Thyroid gland (tissue), 4 donors: Measurements from ENCODE around the gene ARHGAP4. TPM values are rescaled to one million over a fixed set of nuclear protein-coding genes. Genes with fewer than 3 reads are reported as not detected.

ENCODE experiments used
- DNase-seq, 2 donors: peaks; one replicate each; pipeline ENCODE4 v3.0.0-alpha.2; 2019
- H3K27ac ChIP-seq, 3 donors: fragments of 200-600 bp; sonication (generic); 1 replicate in 2 of 3; 2 replicates in 1 of 3; pipeline ENCODE4 v1.5.1; 2016 to 2019; ENCODE audit warnings: mild to moderate bottlenecking in 1 of 3, moderate library complexity in 1 of 3
- H3K27me3 ChIP-seq: fragments of 200-600 bp; sonication (generic); one replicate; pipeline ENCODE4 v1.5.1; 2019
- H3K36me3 ChIP-seq, 2 donors: fragments of 200-600 bp; sonication (generic); one replicate each; pipeline ENCODE4 v1.5.1; 2016 to 2019
- H3K4me1 ChIP-seq, 2 donors: fragments of 200-600 bp; sonication (generic); one replicate each; pipeline ENCODE4 v1.5.1; 2017 to 2019
- H3K4me3 ChIP-seq, 3 donors: fragments of 200-600 bp; sonication (generic); replicated peaks in 1 of 3; 1 replicate in 2 of 3; 2 replicates in 1 of 3; pipeline ENCODE4 v1.5.1; 2016; ENCODE audit warnings: mild to moderate bottlenecking in 1 of 3
- H3K9me3 ChIP-seq: fragments of 200-600 bp; sonication (generic); one replicate; pipeline ENCODE4 v1.5.1; 2017
- POLR2A ChIP-seq, 2 donors: fragments of 450-650 bp; IDR thresholded peaks; one replicate each; pipeline ENCODE4 v1.6.1; 2017; ENCODE audit warnings: antibody characterized with exemption in 2 of 2, mild to moderate bottlenecking in 2 of 2, moderate library complexity in 1 of 2
- WGBS, 2 donors: methylation state at CpG; one replicate each; pipeline ENCODE4 v1.1.5; 2017; 5-methylcytosine and 5-hydroxymethylcytosine counted together
- intact Hi-C: fragments of 100-400 bp; cut with DNase I; formaldehyde crosslinking; loops from one replicate; pipeline ENCODE4 v1.15.1; 2023
- total RNA-seq, 4 donors: library from RNA; depleted of rRNA; stranded (reverse); fragments of >200 nt; gene quantifications; one replicate each; pipeline ENCODE4 v1.2.3, GENCODE V29; 2016
- TF ChIP-seq, protein P1 (sequence below), 6 experiments: fragments of 200-600 bp in 3 of 6; fragments of 450-650 bp in 3 of 6; sonication (generic) in 3 of 6; IDR thresholded peaks; one replicate each; pipeline ENCODE4 v1.5.1; 2016 to 2019; ENCODE audit warnings: antibody characterized with exemption in 6 of 6, mild to moderate bottlenecking in 2 of 6, inconsistent platforms in 1 of 6, moderate library complexity in 1 of 6

Gene ARHGAP4
- total RNA-seq, 4 donors from 2014 or later = 6.5 to 37.0 (median 12.2) TPM

DNA sequence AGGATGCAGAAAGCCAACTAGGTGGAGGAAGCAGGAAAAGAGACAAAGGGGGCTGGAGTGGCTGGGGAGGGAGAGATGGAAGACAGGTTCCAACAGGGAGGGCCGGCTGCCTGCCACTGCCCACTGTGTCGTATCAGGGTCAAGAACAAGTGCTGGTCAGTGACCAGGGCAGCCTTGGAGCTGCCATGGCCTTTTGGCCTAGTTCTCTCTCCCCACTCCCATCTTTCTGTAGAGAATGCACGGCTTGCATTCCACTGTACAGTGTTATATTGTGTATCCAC is 52.0 kb downstream of the ARHGAP4 start:
- DNase-seq = no peak
- Histone ChIP-seq H3K27me3 (no peaks in the 10 kb centered on the region), H3K36me3 (no peaks in the 10 kb centered on the region), H3K9me3 (no peaks in the 10 kb centered on the region), H3K4me1 (no peaks in the 10 kb centered on the region), H3K4me3 (no peak overlapping the region), H3K27ac (no peak overlapping the region)
- intact Hi-C loops = loop anchor here (10.0 kb wide), 1 partner anchor 61 kb away; the partner anchor contains the start of gene NAA10
- TF ChIP-seq, protein P1, sequence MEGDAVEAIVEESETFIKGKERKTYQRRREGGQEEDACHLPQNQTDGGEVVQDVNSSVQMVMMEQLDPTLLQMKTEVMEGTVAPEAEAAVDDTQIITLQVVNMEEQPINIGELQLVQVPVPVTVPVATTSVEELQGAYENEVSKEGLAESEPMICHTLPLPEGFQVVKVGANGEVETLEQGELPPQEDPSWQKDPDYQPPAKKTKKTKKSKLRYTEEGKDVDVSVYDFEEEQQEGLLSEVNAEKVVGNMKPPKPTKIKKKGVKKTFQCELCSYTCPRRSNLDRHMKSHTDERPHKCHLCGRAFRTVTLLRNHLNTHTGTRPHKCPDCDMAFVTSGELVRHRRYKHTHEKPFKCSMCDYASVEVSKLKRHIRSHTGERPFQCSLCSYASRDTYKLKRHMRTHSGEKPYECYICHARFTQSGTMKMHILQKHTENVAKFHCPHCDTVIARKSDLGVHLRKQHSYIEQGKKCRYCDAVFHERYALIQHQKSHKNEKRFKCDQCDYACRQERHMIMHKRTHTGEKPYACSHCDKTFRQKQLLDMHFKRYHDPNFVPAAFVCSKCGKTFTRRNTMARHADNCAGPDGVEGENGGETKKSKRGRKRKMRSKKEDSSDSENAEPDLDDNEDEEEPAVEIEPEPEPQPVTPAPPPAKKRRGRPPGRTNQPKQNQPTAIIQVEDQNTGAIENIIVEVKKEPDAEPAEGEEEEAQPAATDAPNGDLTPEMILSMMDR (IDR thresholded peaks at IDR 0.05) = no peak
- TF ChIP-seq POLR2A (IDR thresholded peaks at IDR 0.05) = no peak
- 33% methylated on average over 3 of the region's 3 CpGs; no CpG with 5 or more reads in 1 of the 2 donors for WGBS, 2 donors

- Histone ChIP-seq H3K27ac (no peak overlapping the region), H3K9me3 (no peaks in the 10 kb centered on the region), H3K27me3 (no peaks in the 10 kb centered on the region), H3K4me1 (no peaks in the 10 kb centered on the region), H3K4me3 (no peak overlapping the region), H3K36me3 (no peaks in the 10 kb centered on the region)
- WGBS, 2 donors = 8 to 38% methylated on average over 2 to 6 of the region's 7 CpGs
- DNase-seq = no peak
- intact Hi-C loops = loop anchor here (10.0 kb wide), 1 partner anchor 61 kb away; the partner anchor contains the start of gene NAA10
- TF ChIP-seq POLR2A (IDR thresholded peaks at IDR 0.05) = no peak
These were observed 52.6 kb downstream of the ARHGAP4 start for GRCh38 chrX:153873282-153874084.

- DNase-seq = no peak
- Histone ChIP-seq H3K4me1 (no peaks in the 10 kb centered on the region), H3K27ac (no peak overlapping the region), H3K9me3 (no peaks in the 10 kb centered on the region), H3K36me3 (no peaks in the 10 kb centered on the region), H3K27me3 (no peaks in the 10 kb centered on the region), H3K4me3 (no peak overlapping the region)
- no peak for TF ChIP-seq POLR2A (IDR thresholded peaks at IDR 0.05)
- TF ChIP-seq, protein P1 (IDR thresholded peaks at IDR 0.05) = no peak
- intact Hi-C loops = loop anchor here (10.0 kb wide), 1 partner anchor 63 kb away; the partner anchor contains the start of gene NAA10
- WGBS, 2 donors = 64 to 71% methylated on average over 5 to 12 of the region's 29 CpGs
These were observed 53.9 kb downstream of the ARHGAP4 start for GRCh38 chrX:153871946-153872878.

- no peaks in the 10 kb centered on the region for H3K9me3 ChIP-seq
- H3K4me1 ChIP-seq = no peaks in the 10 kb centered on the region
- no peak for TF ChIP-seq POLR2A (IDR thresholded peaks at IDR 0.05)
- TF ChIP-seq, protein P1 (IDR thresholded peaks at IDR 0.05) = no peak
- H3K4me3 ChIP-seq = no peak overlapping the region
- intact Hi-C loops = loop anchor here (10.0 kb wide), 1 partner anchor 63 kb away; the partner anchor contains the start of gene NAA10
- 16% methylated on average over 6 of the region's 6 CpGs for WGBS, 2 donors
- no peak for DNase-seq
- H3K36me3 ChIP-seq = no peaks in the 10 kb centered on the region
- no peaks in the 10 kb centered on the region for H3K27me3 ChIP-seq
- H3K27ac ChIP-seq = no peak overlapping the region
These were observed 54.6 kb downstream of the ARHGAP4 start for GRCh38 chrX:153871451-153871850.

DNA sequence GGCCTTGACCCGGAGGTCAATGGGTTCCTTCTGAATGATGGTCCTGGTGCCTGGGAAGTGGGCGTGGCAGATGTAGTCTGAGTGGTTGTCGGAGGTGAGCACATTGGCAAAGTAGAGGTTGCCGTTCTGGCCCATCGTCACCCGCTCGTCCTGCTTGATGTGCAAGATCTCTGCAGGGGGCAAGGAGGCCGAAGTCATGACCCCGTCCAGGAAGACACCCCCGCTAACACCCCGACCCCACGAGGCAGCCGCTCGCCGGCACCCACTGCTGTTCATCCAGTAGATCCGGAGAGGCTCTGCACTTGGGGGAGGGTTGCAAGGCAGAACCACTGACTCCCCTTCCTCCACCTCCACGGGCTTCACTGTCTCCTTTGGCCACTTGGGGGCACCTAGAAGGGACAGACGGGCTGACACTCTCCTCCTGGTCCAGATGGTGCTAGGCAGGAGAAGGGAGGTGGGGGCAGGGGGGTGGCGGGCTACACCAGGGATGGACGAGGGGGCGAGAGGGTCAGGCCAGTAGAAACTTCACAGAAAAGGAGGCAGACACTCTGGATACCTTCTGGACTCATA is 55.2 kb downstream of the ARHGAP4 start:
- H3K27me3 ChIP-seq = no peaks in the 10 kb centered on the region
- WGBS, 2 donors = 34 to 68% methylated on average over 4 to 14 of the region's 21 CpGs
- H3K36me3 ChIP-seq = no peaks in the 10 kb centered on the region
- H3K4me1 ChIP-seq = no peaks in the 10 kb centered on the region
- intact Hi-C loops = loop anchor here (10.0 kb wide), 1 partner anchor 64 kb away; the partner anchor contains the start of gene NAA10
- no peak overlapping the region for H3K4me3 ChIP-seq
- no peaks in the 10 kb centered on the region for H3K9me3 ChIP-seq
- no peak for DNase-seq
- no peak overlapping the region for H3K27ac ChIP-seq
- TF ChIP-seq POLR2A (IDR thresholded peaks at IDR 0.05) = no peak
- TF ChIP-seq, protein P1 (IDR thresholded peaks at IDR 0.05) = no peak
